Fibroblast of lung (primary cell): ENCODE data around the gene FAF2.

Source experiments
- CTCF ChIP-seq, 2 donors: IDR thresholded peaks in 1 of 2; conservative IDR thresholded peaks in 1 of 2; 1 replicate in 1 of 2; 2 replicates in 1 of 2; pipeline ENCODE4 v1.5.1; 2011 to 2012; ENCODE audit warnings: low read length in 2 of 2, control low read depth in 1 of 2, inconsistent platforms in 1 of 2, low read depth in 1 of 2, mild to moderate bottlenecking in 1 of 2
- EZH2 ChIP-seq: IDR thresholded peaks from 2 replicates; pipeline ENCODE4 v1.5.1; 2012; ENCODE audit warnings: low read length, control low read depth, mild to moderate bottlenecking; ENCODE audit errors: missing control alignments

GRCh38 chr5:176545388-176545736, 97.2 kb downstream of the FAF2 start:
- TF ChIP-seq CTCF (conservative IDR thresholded peaks at IDR 0.05 in 1 of 2, IDR thresholded peaks at IDR 0.05 in 1 of 2; ENCODE audit: low read depth in 1 of 2, low read length in 2 of 2) (no peak), EZH2 (no peak)
